ENCODE measurements around the gene NTRK2.

DNA sequence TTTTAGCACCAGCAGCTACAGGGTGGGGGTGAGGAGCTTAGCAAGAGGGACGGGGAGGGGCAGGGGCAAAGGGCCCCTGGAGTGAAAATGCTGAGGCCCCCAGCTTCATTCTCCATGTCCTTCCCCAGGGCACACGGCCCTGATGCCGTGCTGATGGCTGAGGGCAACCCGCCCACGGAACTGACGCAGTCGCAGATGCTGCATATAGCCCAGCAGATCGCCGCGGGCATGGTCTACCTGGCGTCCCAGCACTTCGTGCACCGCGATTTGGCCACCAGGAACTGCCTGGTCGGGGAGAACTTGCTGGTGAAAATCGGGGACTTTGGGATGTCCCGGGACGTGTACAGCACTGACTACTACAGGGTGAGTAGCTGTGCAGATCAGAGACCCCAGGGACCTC is 285.6 kb downstream of the NTRK2 start:
- TF ChIP-seq, protein P1, sequence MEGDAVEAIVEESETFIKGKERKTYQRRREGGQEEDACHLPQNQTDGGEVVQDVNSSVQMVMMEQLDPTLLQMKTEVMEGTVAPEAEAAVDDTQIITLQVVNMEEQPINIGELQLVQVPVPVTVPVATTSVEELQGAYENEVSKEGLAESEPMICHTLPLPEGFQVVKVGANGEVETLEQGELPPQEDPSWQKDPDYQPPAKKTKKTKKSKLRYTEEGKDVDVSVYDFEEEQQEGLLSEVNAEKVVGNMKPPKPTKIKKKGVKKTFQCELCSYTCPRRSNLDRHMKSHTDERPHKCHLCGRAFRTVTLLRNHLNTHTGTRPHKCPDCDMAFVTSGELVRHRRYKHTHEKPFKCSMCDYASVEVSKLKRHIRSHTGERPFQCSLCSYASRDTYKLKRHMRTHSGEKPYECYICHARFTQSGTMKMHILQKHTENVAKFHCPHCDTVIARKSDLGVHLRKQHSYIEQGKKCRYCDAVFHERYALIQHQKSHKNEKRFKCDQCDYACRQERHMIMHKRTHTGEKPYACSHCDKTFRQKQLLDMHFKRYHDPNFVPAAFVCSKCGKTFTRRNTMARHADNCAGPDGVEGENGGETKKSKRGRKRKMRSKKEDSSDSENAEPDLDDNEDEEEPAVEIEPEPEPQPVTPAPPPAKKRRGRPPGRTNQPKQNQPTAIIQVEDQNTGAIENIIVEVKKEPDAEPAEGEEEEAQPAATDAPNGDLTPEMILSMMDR (IDR thresholded peaks at IDR 0.05; ENCODE audit: low read length): no peak
- no peak for TF ChIP-seq EZH2 (IDR thresholded peaks at IDR 0.05; ENCODE audit: borderline replicate concordance, low read length)
